ENCODE data around the gene ZDHHC12.

Gene ZDHHC12

GRCh38 chr9:128719919-128720605 is 3.9 kb downstream of the ZDHHC12 start:
- H3K9ac ChIP-seq (ENCODE audit: low read depth, low read length): no peak overlapping the region
- no peak overlapping the region for H3K4me3 ChIP-seq (ENCODE audit: low read depth, low read length)
- H3K27me3 ChIP-seq (ENCODE audit: control insufficient read depth, insufficient read depth, low read length): no peaks in the 10 kb centered on the region
- H3K9me3 ChIP-seq (ENCODE audit: control insufficient read depth, insufficient read depth, low read length): no peaks in the 10 kb centered on the region
- H3K36me3 ChIP-seq (ENCODE audit: control insufficient read depth, insufficient read depth, low read length): peaks cover 30% of the 10 kb centered on the region
- H3K4me1 ChIP-seq (ENCODE audit: control insufficient read depth, insufficient read depth, low read length): peaks cover 2% of the 10 kb centered on the region; the same call in 1 of the 2 replicates
- no peak overlapping the region for H3K27ac ChIP-seq (ENCODE audit: low read depth, low read length)

GRCh38 chr9:128718475-128718874 is 5.5 kb downstream of the ZDHHC12 start:
- Histone ChIP-seq H3K4me3 (ENCODE audit: low read depth, low read length) (no peak overlapping the region), H3K4me1 (ENCODE audit: control insufficient read depth, insufficient read depth, low read length) (peaks cover 2% of the 10 kb centered on the region; the same call in 1 of the 2 replicates), H3K36me3 (ENCODE audit: control insufficient read depth, insufficient read depth, low read length) (peaks cover 38% of the 10 kb centered on the region), H3K27me3 (ENCODE audit: control insufficient read depth, insufficient read depth, low read length) (no peaks in the 10 kb centered on the region), H3K9ac (ENCODE audit: low read depth, low read length) (no peak overlapping the region), H3K9me3 (ENCODE audit: control insufficient read depth, insufficient read depth, low read length) (no peaks in the 10 kb centered on the region), H3K27ac (ENCODE audit: low read depth, low read length) (no peak overlapping the region)

GRCh38 chr9:128718047-128718446 is 5.9 kb downstream of the ZDHHC12 start:
- H3K4me3 ChIP-seq (ENCODE audit: low read depth, low read length): no peak overlapping the region
- peaks cover 2% of the 10 kb centered on the region; the same call in 1 of the 2 replicates for H3K4me1 ChIP-seq (ENCODE audit: control insufficient read depth, insufficient read depth, low read length)
- H3K9ac ChIP-seq (ENCODE audit: low read depth, low read length): no peak overlapping the region
- no peaks in the 10 kb centered on the region for H3K9me3 ChIP-seq (ENCODE audit: control insufficient read depth, insufficient read depth, low read length)
- H3K27ac ChIP-seq (ENCODE audit: low read depth, low read length): no peak overlapping the region
- peaks cover 38% of the 10 kb centered on the region for H3K36me3 ChIP-seq (ENCODE audit: control insufficient read depth, insufficient read depth, low read length)
- no peaks in the 10 kb centered on the region for H3K27me3 ChIP-seq (ENCODE audit: control insufficient read depth, insufficient read depth, low read length)

GRCh38 chr9:128716581-128717254 is 7.2 kb downstream of the ZDHHC12 start:
- Histone ChIP-seq H3K36me3 (ENCODE audit: control insufficient read depth, insufficient read depth, low read length) (peaks cover 40% of the 10 kb centered on the region), H3K27me3 (ENCODE audit: control insufficient read depth, insufficient read depth, low read length) (no peaks in the 10 kb centered on the region), H3K4me1 (ENCODE audit: control insufficient read depth, insufficient read depth, low read length) (no peaks in the 10 kb centered on the region), H3K9ac (ENCODE audit: low read depth, low read length) (no peak overlapping the region), H3K9me3 (ENCODE audit: control insufficient read depth, insufficient read depth, low read length) (no peaks in the 10 kb centered on the region), H3K4me3 (ENCODE audit: low read depth, low read length) (no peak overlapping the region), H3K27ac (ENCODE audit: low read depth, low read length) (no peak overlapping the region)

GRCh38 chr9:128715436-128715750 is 8.5 kb downstream of the ZDHHC12 start:
- Histone ChIP-seq H3K27ac (ENCODE audit: low read depth, low read length) (no peak overlapping the region), H3K36me3 (ENCODE audit: control insufficient read depth, insufficient read depth, low read length) (peaks cover 28% of the 10 kb centered on the region), H3K4me1 (ENCODE audit: control insufficient read depth, insufficient read depth, low read length) (no peaks in the 10 kb centered on the region), H3K9ac (ENCODE audit: low read depth, low read length) (no peak overlapping the region), H3K9me3 (ENCODE audit: control insufficient read depth, insufficient read depth, low read length) (no peaks in the 10 kb centered on the region), H3K27me3 (ENCODE audit: control insufficient read depth, insufficient read depth, low read length) (no peaks in the 10 kb centered on the region), H3K4me3 (ENCODE audit: low read depth, low read length) (no peak overlapping the region)

- Histone ChIP-seq H3K9ac (ENCODE audit: low read depth, low read length) (no peak overlapping the region), H3K36me3 (ENCODE audit: control insufficient read depth, insufficient read depth, low read length) (peaks cover 23% of the 10 kb centered on the region; the same call in 1 of the 2 replicates), H3K4me1 (ENCODE audit: control insufficient read depth, insufficient read depth, low read length) (no peaks in the 10 kb centered on the region), H3K9me3 (ENCODE audit: control insufficient read depth, insufficient read depth, low read length) (no peaks in the 10 kb centered on the region), H3K27ac (ENCODE audit: low read depth, low read length) (no peak overlapping the region), H3K27me3 (ENCODE audit: control insufficient read depth, insufficient read depth, low read length) (no peaks in the 10 kb centered on the region), H3K4me3 (ENCODE audit: low read depth, low read length) (no peak overlapping the region)
Observed at GRCh38 chr9:128714586-128715435, 9.1 kb downstream of the ZDHHC12 start.

GRCh38 chr9:128713941-128714573 is 9.9 kb downstream of the ZDHHC12 start:
- H3K4me3 ChIP-seq (ENCODE audit: low read depth, low read length): no peak overlapping the region
- H3K9ac ChIP-seq (ENCODE audit: low read depth, low read length): no peak overlapping the region
- H3K27me3 ChIP-seq (ENCODE audit: control insufficient read depth, insufficient read depth, low read length): no peaks in the 10 kb centered on the region
- H3K4me1 ChIP-seq (ENCODE audit: control insufficient read depth, insufficient read depth, low read length): no peaks in the 10 kb centered on the region
- H3K27ac ChIP-seq (ENCODE audit: low read depth, low read length): no peak overlapping the region
- H3K9me3 ChIP-seq (ENCODE audit: control insufficient read depth, insufficient read depth, low read length): no peaks in the 10 kb centered on the region
- peaks cover 22% of the 10 kb centered on the region; the same call in 1 of the 2 replicates for H3K36me3 ChIP-seq (ENCODE audit: control insufficient read depth, insufficient read depth, low read length)

GRCh38 chr9:128713411-128713780 is 10.5 kb downstream of the ZDHHC12 start:
- H3K4me1 ChIP-seq (ENCODE audit: control insufficient read depth, insufficient read depth, low read length): no peaks in the 10 kb centered on the region
- H3K27me3 ChIP-seq (ENCODE audit: control insufficient read depth, insufficient read depth, low read length): no peaks in the 10 kb centered on the region
- no peak overlapping the region for H3K9ac ChIP-seq (ENCODE audit: low read depth, low read length)
- H3K36me3 ChIP-seq (ENCODE audit: control insufficient read depth, insufficient read depth, low read length): peaks cover 22% of the 10 kb centered on the region; the same call in 1 of the 2 replicates
- no peak overlapping the region for H3K27ac ChIP-seq (ENCODE audit: low read depth, low read length)
- no peak overlapping the region for H3K4me3 ChIP-seq (ENCODE audit: low read depth, low read length)
- H3K9me3 ChIP-seq (ENCODE audit: control insufficient read depth, insufficient read depth, low read length): no peaks in the 10 kb centered on the region

- Histone ChIP-seq H3K4me3 (ENCODE audit: low read depth, low read length) (no peak overlapping the region), H3K9ac (ENCODE audit: low read depth, low read length) (no peak overlapping the region), H3K27me3 (ENCODE audit: control insufficient read depth, insufficient read depth, low read length) (no peaks in the 10 kb centered on the region), H3K9me3 (ENCODE audit: control insufficient read depth, insufficient read depth, low read length) (no peaks in the 10 kb centered on the region), H3K27ac (ENCODE audit: low read depth, low read length) (no peak overlapping the region), H3K36me3 (ENCODE audit: control insufficient read depth, insufficient read depth, low read length) (peaks cover 22% of the 10 kb centered on the region; the same call in 1 of the 2 replicates), H3K4me1 (ENCODE audit: control insufficient read depth, insufficient read depth, low read length) (no peaks in the 10 kb centered on the region)
Observed at GRCh38 chr9:128712451-128713410, 11.2 kb downstream of the ZDHHC12 start.

- no peak overlapping the region for H3K9ac ChIP-seq (ENCODE audit: low read depth, low read length)
- no peaks in the 10 kb centered on the region for H3K4me1 ChIP-seq (ENCODE audit: control insufficient read depth, insufficient read depth, low read length)
- peaks cover 17% of the 10 kb centered on the region for H3K36me3 ChIP-seq (ENCODE audit: control insufficient read depth, insufficient read depth, low read length)
- no peaks in the 10 kb centered on the region for H3K9me3 ChIP-seq (ENCODE audit: control insufficient read depth, insufficient read depth, low read length)
- no peak overlapping the region for H3K4me3 ChIP-seq (ENCODE audit: low read depth, low read length)
- H3K27ac ChIP-seq (ENCODE audit: low read depth, low read length): no peak overlapping the region
- no peaks in the 10 kb centered on the region for H3K27me3 ChIP-seq (ENCODE audit: control insufficient read depth, insufficient read depth, low read length)
Observed at GRCh38 chr9:128707446-128707845, 16.5 kb downstream of the ZDHHC12 start.
